Common myeloid progenitor, CD34-positive (primary cell): ENCODE measurements around the gene CEL.

Experiments used
- CTCF ChIA-PET: fragments of 350-600 bp; sonication (Branson Sonifier 250); formaldehyde crosslinking; loops from one replicate; lab custom pipeline; 2021; ENCODE audit warnings: antibody characterized with exemption; lab: Charles Lee
- POLR2A ChIA-PET: fragments of 350-600 bp; sonication (Branson Sonifier 250); formaldehyde crosslinking; loops from one replicate; lab custom pipeline; 2021; ENCODE audit warnings: antibody characterized with exemption; lab: Charles Lee
- DNase-seq, 3 donors: peaks; one replicate each; pipeline versions ENCODE4 v3.0.0 to v3.0.0-alpha.2; 2013
- H3K27ac ChIP-seq, 2 experiments: 1 replicate in 1 of 2; 2 replicates in 1 of 2; pipeline ENCODE4 v1.7.0; 2013; ENCODE audit warnings: inconsistent platforms in 2 of 2, low read length in 2 of 2, mild to moderate bottlenecking in 2 of 2, low read depth in 1 of 2, moderate library complexity in 1 of 2; ENCODE audit not compliant: severe bottlenecking in 2 of 2, insufficient read depth in 1 of 2, poor library complexity in 1 of 2
- H3K27me3 ChIP-seq, 5 experiments: replicated peaks in 2 of 5; 1 replicate in 3 of 5; 2 replicates in 2 of 5; pipeline versions ENCODE4 v1.6.1 to v1.7.0; 2013; ENCODE audit warnings: low read length in 4 of 5, mild to moderate bottlenecking in 2 of 5, moderate library complexity in 2 of 5, inconsistent platforms in 1 of 5; ENCODE audit not compliant: insufficient read depth in 5 of 5, control insufficient read depth in 4 of 5
- H3K36me3 ChIP-seq, 4 experiments: 1 replicate in 2 of 4; 2 replicates in 2 of 4; pipeline versions ENCODE4 v1.6.1 to v1.7.0; 2013; ENCODE audit warnings: low read length in 3 of 4, control low read depth in 1 of 4, mild to moderate bottlenecking in 1 of 4; ENCODE audit not compliant: control insufficient read depth in 4 of 4, insufficient read depth in 4 of 4
- H3K4me1 ChIP-seq, 4 experiments: 1 replicate in 3 of 4; 2 replicates in 1 of 4; pipeline versions ENCODE4 v1.6.1 to v1.7.1; 2013; ENCODE audit warnings: low read length in 3 of 4, mild to moderate bottlenecking in 3 of 4, control low read depth in 1 of 4, inconsistent platforms in 1 of 4, moderate library complexity in 1 of 4; ENCODE audit not compliant: control insufficient read depth in 4 of 4, insufficient read depth in 4 of 4; ENCODE audit errors: control extremely low read depth in 1 of 4
- H3K4me3 ChIP-seq, 7 experiments: 1 replicate in 4 of 7; 2 replicates in 3 of 7; pipeline versions ENCODE4 v1.5.1 to v1.7.0; 2013; ENCODE audit warnings: mild to moderate bottlenecking in 7 of 7, low read length in 6 of 7, moderate library complexity in 6 of 7, inconsistent platforms in 2 of 7, low read depth in 2 of 7, control low read depth in 1 of 7; ENCODE audit not compliant: insufficient read depth in 4 of 7, control insufficient read depth in 1 of 7; ENCODE audit errors: extremely low read depth in 1 of 7
- H3K9me3 ChIP-seq, 5 experiments: 1 replicate in 4 of 5; 2 replicates in 1 of 5; pipeline versions ENCODE4 v1.6.1 to v1.7.1; 2013; ENCODE audit warnings: low read length in 4 of 5, mild to moderate bottlenecking in 2 of 5, inconsistent platforms in 1 of 5, low read depth in 1 of 5, moderate library complexity in 1 of 5; ENCODE audit not compliant: control insufficient read depth in 4 of 5, insufficient read depth in 2 of 5; ENCODE audit errors: control extremely low read depth in 1 of 5
- WGBS: methylation state at CpG from one replicate; pipeline ENCODE4 v1.1.5; 2013; ENCODE audit not compliant: insufficient coverage; 5-methylcytosine and 5-hydroxymethylcytosine counted together

CEL gene

DNA sequence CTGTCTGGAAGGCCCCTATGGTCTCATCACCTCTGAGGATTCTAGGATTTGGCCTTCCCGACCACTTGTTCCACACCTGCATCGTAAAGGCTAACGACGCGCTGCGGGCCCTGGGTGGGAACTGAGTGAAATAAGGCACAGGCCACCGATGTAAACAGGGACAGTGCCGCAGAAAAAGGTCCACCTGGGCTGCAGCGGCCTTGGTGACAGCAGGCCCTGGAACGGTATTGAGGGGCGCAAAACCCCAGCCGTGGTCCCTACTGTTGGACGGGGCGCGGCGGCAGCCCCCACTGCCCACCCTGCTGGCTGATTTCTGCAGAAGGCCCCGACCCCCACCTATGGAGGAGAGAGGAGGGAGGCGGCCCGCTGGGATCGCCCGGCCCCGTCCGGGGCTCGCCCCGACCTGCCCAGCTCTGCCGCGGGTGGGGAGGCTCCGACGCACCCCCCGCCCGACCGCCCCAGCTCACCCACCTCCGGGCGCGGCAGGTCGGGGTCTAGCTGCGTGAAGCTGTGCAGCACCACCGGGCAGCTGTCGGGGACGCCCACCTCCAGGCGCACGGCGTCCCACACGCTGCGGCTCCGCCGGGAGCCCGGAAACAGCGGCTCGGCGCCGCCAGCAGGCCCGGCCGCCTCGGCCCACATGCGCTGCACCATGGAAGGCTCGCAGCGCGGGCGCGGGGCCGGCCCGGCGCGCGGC lies 58.9 kb downstream of the CEL start:
- POLR2A ChIA-PET, result interaction anchor here (2.8 to 12.6 kb wide), 3 partner anchors 8 to 25 kb away, joined by 15 to 111 read pairs (median 20); no protein-coding TSS in a partner anchor

More for the DNA sequence above, 58.9 kb downstream of the CEL start:
- CTCF ChIA-PET, result interaction anchor here (1.5 to 2.9 kb wide), 3 partner anchors 12 to 40 kb away, joined by 4 to 12 read pairs (median 12); no protein-coding TSS in a partner anchor
- WGBS, result 1% methylated on average over 44 of the region's 66 CpGs
- Histone ChIP-seq H3K4me3 (peak overlapping the region; percentile 33 to 80 (median 68)), H3K36me3 (peaks cover 0 to 16% (median 3%) of the 10 kb centered on the region in 4 experiments), H3K4me1 (peaks cover 0 to 95% (median 83%) of the 10 kb centered on the region in 4 experiments), H3K27ac (no peak overlapping the region), H3K9me3 (no peaks in the 10 kb centered on the region), H3K27me3 (no peaks in the 10 kb centered on the region)
- no peak for DNase-seq
